ENCODE data around the gene PDE4B. TPM values are rescaled to one million over a fixed set of nuclear protein-coding genes. Genes with fewer than 3 reads are reported as not detected.
"Not testable (repeated sequence)": the region's sequence is repeated elsewhere in the genome, so short reads cannot be mapped to it uniquely, and the experiment has no call there.

Gene PDE4B
- polyA plus RNA-seq, 1 experiment, result 17.6 TPM

DNA sequence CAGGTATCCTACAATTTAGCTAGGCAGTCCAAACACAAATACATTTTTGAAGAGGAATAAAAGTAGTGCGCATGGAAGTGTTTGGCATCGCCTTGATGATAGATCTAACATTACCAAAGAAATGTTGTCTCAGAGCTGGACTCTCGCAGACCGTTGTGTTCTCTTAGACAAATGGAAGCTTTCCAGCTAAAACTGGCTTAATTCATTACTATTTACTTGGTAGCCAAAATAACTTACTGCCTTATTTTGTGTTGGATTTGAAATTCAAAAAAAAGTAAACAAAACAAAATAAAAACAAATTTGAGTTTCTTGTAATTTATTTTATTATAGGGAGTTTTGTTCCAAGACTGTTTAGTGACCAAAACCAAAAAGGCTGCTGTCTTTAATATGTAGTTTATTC is 51.6 kb downstream of the PDE4B start:
- H3K27me3 ChIP-seq (ENCODE audit: control insufficient read depth, insufficient read depth, low read length), result no peaks in the 10 kb centered on the region
- TF ChIP-seq, protein P1, sequence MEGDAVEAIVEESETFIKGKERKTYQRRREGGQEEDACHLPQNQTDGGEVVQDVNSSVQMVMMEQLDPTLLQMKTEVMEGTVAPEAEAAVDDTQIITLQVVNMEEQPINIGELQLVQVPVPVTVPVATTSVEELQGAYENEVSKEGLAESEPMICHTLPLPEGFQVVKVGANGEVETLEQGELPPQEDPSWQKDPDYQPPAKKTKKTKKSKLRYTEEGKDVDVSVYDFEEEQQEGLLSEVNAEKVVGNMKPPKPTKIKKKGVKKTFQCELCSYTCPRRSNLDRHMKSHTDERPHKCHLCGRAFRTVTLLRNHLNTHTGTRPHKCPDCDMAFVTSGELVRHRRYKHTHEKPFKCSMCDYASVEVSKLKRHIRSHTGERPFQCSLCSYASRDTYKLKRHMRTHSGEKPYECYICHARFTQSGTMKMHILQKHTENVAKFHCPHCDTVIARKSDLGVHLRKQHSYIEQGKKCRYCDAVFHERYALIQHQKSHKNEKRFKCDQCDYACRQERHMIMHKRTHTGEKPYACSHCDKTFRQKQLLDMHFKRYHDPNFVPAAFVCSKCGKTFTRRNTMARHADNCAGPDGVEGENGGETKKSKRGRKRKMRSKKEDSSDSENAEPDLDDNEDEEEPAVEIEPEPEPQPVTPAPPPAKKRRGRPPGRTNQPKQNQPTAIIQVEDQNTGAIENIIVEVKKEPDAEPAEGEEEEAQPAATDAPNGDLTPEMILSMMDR (IDR thresholded peaks at IDR 0.05; ENCODE audit: low read depth, low read length), result no peak
- ChIA-PET CTCF (no interaction called here), POLR2A (interaction anchor here (0.8 kb wide), 1 partner anchor 46 kb away, joined by 3 read pairs; no protein-coding TSS in a partner anchor)
- H3K9me3 ChIP-seq (ENCODE audit: control insufficient read depth, insufficient read depth, low read length), result peaks cover 3% of the 10 kb centered on the region; the same call in 1 of the 2 replicates
- H3K4me3 ChIP-seq (ENCODE audit: low read depth, low read length), result no peak overlapping the region
- no peak for DNase-seq (ENCODE audit: low read depth, low spot score)
- H3K27ac ChIP-seq (ENCODE audit: low read depth, low read length), result no peak overlapping the region

DNA sequence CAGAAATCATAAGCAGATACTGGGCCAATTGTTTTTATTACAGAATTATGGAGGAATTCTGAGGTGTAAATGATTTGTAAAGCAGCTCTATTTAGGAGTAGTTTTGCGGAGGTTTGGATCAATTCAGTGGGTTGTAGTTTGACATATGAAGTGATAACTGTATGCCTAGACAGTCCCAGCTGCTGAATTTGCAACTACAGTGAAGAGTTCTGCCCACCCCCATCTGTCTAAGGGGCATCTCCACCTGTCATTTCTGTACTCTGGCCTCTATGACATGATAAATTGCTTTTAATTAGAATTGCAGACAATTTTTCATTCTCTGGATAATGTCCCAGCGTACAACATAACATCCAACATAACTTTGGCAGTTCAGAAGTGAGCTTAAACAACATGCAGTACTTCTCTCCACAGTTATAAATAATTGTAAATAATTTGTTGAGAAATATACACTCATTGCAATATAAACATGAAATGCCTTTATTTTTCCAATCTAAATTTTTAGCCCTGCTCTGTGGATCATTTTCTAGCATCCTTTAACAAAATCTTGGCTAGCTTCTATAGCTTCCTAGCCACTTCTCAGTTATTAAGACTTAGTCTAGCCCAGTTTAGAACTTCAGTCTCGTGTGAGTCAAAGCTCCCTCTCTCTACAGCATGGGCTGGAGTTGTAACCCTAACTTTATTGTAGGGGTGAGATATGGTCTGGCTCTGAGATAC is 52.3 kb downstream of the PDE4B start:
- Histone ChIP-seq H3K27ac (ENCODE audit: low read depth, low read length) (no peak overlapping the region), H3K27me3 (ENCODE audit: control insufficient read depth, insufficient read depth, low read length) (no peaks in the 10 kb centered on the region), H3K4me3 (ENCODE audit: low read depth, low read length) (no peak overlapping the region), H3K9me3 (ENCODE audit: control insufficient read depth, insufficient read depth, low read length) (peaks cover 5% of the 10 kb centered on the region; the same call in 1 of the 2 replicates)
- TF ChIP-seq, protein P1 (IDR thresholded peaks at IDR 0.05; ENCODE audit: low read depth, low read length), result no peak
- ChIA-PET CTCF (interaction anchor here (1.2 kb wide), 1 partner anchor 397 kb away, joined by 4 read pairs; no protein-coding TSS in a partner anchor), POLR2A (interaction anchor here (0.8 kb wide), 1 partner anchor 46 kb away, joined by 3 read pairs; no protein-coding TSS in a partner anchor)
- DNase-seq (ENCODE audit: low read depth, low spot score), result no peak

- Histone ChIP-seq H3K27ac (ENCODE audit: low read depth, low read length) (no peak overlapping the region), H3K4me3 (ENCODE audit: low read depth, low read length) (no peak overlapping the region), H3K9me3 (ENCODE audit: control insufficient read depth, insufficient read depth, low read length) (peaks cover 5% of the 10 kb centered on the region; the same call in 1 of the 2 replicates), H3K27me3 (ENCODE audit: control insufficient read depth, insufficient read depth, low read length) (no peaks in the 10 kb centered on the region)
- POLR2A ChIA-PET, result no interaction called here
- DNase-seq (ENCODE audit: low read depth, low spot score), result no peak
- TF ChIP-seq, protein P1 (IDR thresholded peaks at IDR 0.05; ENCODE audit: low read depth, low read length), result no peak
- CTCF ChIA-PET, result interaction anchor here (1.2 to 1.3 kb wide), 2 partner anchors 396 kb away, joined by 3 to 4 read pairs; no protein-coding TSS in a partner anchor
Observed at GRCh38 chr1:65845535-65846060, 52.9 kb downstream of the PDE4B start.

- Histone ChIP-seq H3K9me3 (ENCODE audit: control insufficient read depth, insufficient read depth, low read length) (peaks cover 5% of the 10 kb centered on the region; the same call in 1 of the 2 replicates), H3K27me3 (ENCODE audit: control insufficient read depth, insufficient read depth, low read length) (no peaks in the 10 kb centered on the region), H3K27ac (ENCODE audit: low read depth, low read length) (no peak overlapping the region), H3K4me3 (ENCODE audit: low read depth, low read length) (no peak overlapping the region)
- DNase-seq (ENCODE audit: low read depth, low spot score), result no peak
- POLR2A ChIA-PET, result no interaction called here
- CTCF ChIA-PET, result interaction anchor here (1.3 kb wide), 1 partner anchor 395 kb away, joined by 3 read pairs; no protein-coding TSS in a partner anchor
- TF ChIP-seq, protein P1 (IDR thresholded peaks at IDR 0.05; ENCODE audit: low read depth, low read length), result no peak
Observed at GRCh38 chr1:65846866-65847265, 54.2 kb downstream of the PDE4B start.

GRCh38 chr1:65850281-65850680 is 57.6 kb downstream of the PDE4B start:
- DNase-seq (ENCODE audit: low read depth, low spot score), result no peak
- TF ChIP-seq, protein P1 (IDR thresholded peaks at IDR 0.05; ENCODE audit: low read depth, low read length), result no peak
- H3K27me3 ChIP-seq (ENCODE audit: control insufficient read depth, insufficient read depth, low read length), result no peaks in the 10 kb centered on the region
- H3K27ac ChIP-seq (ENCODE audit: low read depth, low read length), result no peak overlapping the region
- ChIA-PET POLR2A (no interaction called here), CTCF (no interaction called here)
- peaks cover 5% of the 10 kb centered on the region; the same call in 1 of the 2 replicates for H3K9me3 ChIP-seq (ENCODE audit: control insufficient read depth, insufficient read depth, low read length)
- H3K4me3 ChIP-seq (ENCODE audit: low read depth, low read length), result no peak overlapping the region

DNA sequence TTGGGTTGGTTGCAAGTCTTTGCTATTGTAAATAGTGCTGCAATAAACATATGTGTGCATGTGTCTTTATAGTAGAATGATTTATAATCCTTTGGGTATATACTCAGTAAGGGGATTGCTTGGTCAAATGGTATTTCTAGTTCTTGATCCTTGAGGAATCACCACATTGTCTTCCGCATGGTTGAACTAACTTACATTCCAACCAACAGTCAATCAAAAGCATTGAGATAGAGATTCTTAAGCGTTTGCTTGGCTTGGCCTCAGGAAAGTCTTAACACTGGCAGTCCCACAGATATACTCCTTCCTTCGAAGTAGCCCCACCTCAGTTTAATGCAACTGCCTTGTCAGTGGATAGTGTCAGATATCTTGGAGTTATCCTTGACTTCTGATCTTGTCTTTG is 63.9 kb downstream of the PDE4B start:
- H3K27me3 ChIP-seq (ENCODE audit: control insufficient read depth, insufficient read depth, low read length); CTCF ChIA-PET; H3K27ac ChIP-seq (ENCODE audit: low read depth, low read length); POLR2A ChIA-PET; H3K9me3 ChIP-seq (ENCODE audit: control insufficient read depth, insufficient read depth, low read length); H3K4me3 ChIP-seq (ENCODE audit: low read depth, low read length); DNase-seq (ENCODE audit: low read depth, low spot score): not testable (repeated sequence)
